ENCODE measurements around the gene TMC4. TPM values are rescaled to one million over a fixed set of nuclear protein-coding genes. Genes with fewer than 3 reads are reported as not detected.

Gene TMC4
- total RNA-seq, 1 donor from 2014 or later = 48.3 TPM

DNA sequence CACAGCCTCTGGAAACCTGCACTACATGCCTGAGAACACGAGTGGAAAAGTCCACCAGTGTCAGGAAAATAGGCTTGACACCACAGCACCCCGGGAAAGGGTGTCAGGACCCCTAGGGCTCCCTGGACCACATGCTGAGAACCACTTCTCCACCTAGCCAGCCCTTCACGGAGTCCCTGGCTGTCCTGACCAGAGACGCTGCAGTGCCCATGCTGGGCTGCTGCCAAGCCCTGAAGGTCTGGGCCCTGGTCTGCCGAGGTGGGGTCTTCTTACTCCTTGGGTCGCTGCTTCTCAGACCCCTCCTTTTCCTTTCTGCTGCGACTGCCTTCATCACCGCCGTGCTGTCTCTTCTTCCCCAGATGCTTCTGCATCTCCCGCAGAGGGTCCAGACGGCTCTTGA, 16.5 kb downstream of the TMC4 start:
- TF ChIP-seq, protein P1, sequence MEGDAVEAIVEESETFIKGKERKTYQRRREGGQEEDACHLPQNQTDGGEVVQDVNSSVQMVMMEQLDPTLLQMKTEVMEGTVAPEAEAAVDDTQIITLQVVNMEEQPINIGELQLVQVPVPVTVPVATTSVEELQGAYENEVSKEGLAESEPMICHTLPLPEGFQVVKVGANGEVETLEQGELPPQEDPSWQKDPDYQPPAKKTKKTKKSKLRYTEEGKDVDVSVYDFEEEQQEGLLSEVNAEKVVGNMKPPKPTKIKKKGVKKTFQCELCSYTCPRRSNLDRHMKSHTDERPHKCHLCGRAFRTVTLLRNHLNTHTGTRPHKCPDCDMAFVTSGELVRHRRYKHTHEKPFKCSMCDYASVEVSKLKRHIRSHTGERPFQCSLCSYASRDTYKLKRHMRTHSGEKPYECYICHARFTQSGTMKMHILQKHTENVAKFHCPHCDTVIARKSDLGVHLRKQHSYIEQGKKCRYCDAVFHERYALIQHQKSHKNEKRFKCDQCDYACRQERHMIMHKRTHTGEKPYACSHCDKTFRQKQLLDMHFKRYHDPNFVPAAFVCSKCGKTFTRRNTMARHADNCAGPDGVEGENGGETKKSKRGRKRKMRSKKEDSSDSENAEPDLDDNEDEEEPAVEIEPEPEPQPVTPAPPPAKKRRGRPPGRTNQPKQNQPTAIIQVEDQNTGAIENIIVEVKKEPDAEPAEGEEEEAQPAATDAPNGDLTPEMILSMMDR (IDR thresholded peaks at IDR 0.05) = no peak
- Histone ChIP-seq H3K27ac (no peak overlapping the region), H3K9me3 (no peaks in the 10 kb centered on the region), H3K27me3 (no peaks in the 10 kb centered on the region), H3K4me3 (no peak overlapping the region), H3K36me3 (peaks cover 67% of the 10 kb centered on the region), H3K4me1 (peaks cover 17% of the 10 kb centered on the region)
- intact Hi-C loops (cut with DNase I) = no loop called here
- ATAC-seq (no peak), DNase-seq (no peak)

DNA sequence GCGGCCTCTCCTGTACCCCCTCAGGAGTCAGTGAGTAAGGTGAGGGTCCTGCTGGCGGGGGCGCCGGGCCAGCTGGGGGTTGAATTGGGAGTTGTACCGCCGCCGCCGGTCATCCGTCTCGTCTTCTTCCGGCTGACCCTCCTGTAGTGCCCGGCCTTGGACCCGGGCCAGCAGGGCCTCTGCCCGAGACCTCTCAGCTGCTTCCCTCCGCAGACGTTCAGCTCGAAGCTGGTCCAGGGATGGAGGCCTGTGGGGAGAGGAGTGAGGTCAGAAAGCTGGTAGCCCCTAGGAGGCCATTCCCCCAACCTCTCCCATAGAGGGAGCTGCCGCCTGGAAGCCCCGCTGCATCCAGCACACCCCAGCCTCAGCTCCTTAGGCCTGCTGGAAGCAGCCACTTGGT, 17.3 kb downstream of the TMC4 start:
- Histone ChIP-seq H3K9me3 (no peaks in the 10 kb centered on the region), H3K27me3 (no peaks in the 10 kb centered on the region), H3K4me3 (no peak overlapping the region), H3K36me3 (peaks cover 75% of the 10 kb centered on the region), H3K4me1 (peaks cover 15% of the 10 kb centered on the region), H3K27ac (no peak overlapping the region)
- TF ChIP-seq, protein P1 (IDR thresholded peaks at IDR 0.05) = no peak
- intact Hi-C loops (cut with DNase I) = no loop called here
- no peak for DNase-seq
- ATAC-seq = no peak

DNA sequence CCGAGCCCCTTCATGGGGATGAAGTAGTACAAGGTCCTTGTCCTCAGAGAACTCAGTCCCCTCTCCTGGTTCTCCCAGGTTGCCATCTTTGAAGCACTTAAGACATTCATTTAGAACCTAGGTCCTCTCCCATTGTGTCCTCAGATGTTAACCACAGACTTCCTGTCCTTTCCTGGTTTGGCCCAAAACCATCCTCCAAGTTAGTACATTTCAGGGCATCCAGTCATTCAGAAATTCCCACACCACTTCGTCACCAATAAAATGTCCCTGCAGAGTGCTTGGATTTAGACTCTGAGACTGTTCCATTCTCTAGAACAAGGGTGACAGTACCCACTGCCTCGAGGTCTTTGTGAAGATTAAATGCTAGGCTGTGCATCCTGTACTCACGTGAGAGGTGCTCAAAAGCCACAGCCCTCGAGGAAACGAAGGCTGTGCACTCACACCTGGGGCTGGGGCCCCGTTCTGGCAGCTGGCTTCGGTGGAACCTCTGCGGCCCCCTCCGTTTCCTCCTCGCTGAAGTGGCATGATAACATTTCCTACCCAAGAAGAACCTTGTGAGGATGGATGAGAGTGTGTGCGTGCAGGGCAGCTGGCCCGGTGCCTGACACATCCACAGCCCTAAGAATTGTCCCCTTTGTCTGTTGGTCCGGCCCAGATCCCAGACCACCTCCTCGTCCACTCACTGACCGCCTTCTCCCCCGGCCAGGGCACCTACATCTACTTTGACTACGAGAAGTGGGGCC, 18.2 kb downstream of the TMC4 start:
- TF ChIP-seq, protein P1 (IDR thresholded peaks at IDR 0.05) = no peak
- intact Hi-C loops (cut with DNase I) = no loop called here
- no peak for ATAC-seq

DNA sequence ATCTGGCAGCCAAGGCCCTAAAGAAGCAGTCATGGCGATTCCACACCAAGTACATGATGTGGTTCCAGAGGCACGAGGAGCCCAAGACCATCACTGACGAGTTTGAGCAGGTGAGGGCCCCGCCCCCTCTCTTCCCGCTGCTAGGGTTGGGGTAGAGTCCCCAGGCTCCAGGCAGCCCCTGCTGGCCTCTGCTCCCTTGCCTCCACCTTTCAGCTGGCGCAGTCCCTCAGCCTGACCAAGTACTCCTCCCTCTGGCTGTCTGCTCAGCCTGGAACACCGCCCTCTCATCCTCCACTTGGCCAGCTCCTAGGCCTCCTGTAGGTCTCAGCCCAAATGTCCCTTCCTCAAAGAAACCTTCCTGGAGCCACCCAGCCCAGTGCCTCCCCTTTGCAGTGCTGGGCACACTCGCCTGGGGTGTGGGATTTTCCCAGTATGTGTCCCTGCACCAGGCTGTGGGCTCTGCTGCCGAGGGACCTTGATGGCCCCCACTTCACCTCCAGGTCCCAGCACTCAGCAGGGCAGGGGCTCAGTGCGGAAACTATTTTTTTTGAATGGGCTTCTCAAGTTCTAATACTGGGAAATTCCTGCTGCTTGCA, 19.1 kb downstream of the TMC4 start:
- intact Hi-C loops (cut with DNase I) = no loop called here
- Histone ChIP-seq H3K9me3 (no peaks in the 10 kb centered on the region), H3K4me3 (no peak overlapping the region), H3K27ac (no peak overlapping the region), H3K36me3 (peaks cover 94% of the 10 kb centered on the region), H3K27me3 (no peaks in the 10 kb centered on the region), H3K4me1 (peaks cover 8% of the 10 kb centered on the region)
- TF ChIP-seq, protein P1 (IDR thresholded peaks at IDR 0.05) = no peak
- no peak for ATAC-seq
- no peak for DNase-seq

More for the DNA sequence above, 18.2 kb downstream of the TMC4 start:
- H3K36me3 ChIP-seq = peaks cover 84% of the 10 kb centered on the region
- H3K4me3 ChIP-seq = no peak overlapping the region
- no peak overlapping the region for H3K27ac ChIP-seq
- peaks cover 9% of the 10 kb centered on the region for H3K4me1 ChIP-seq
- DNase-seq = no peak
- H3K9me3 ChIP-seq = no peaks in the 10 kb centered on the region
- no peaks in the 10 kb centered on the region for H3K27me3 ChIP-seq

DNA sequence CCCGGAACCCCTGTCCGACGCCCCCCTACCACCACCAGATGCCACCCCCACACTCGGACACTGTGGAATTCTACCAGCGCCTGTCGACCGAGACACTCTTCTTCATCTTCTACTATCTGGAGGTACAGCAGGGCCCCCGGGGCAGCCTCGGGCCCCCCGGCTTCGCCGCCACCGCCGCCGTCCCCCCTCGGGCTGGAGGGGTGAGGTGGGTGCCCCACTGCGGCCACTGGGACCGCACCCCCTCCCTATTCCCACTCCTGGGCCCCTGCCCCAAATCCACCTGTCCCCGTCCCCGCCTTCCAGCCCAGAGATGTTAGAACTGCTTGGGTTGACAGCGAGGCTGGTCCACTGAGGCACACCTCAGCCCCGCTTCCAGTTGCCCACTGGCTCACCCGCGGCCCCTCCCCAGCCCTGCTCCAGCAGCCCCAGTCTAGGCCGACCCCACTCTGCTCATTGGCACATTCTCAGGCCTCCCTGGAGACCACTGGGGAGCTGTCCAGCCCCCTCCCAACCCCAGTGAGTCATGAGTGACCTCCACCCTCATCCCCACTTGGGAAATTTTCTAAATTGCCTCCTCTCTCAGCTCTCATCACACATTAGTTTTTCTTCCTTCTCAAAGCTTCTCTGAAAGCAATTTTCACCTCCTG, 20.0 kb downstream of the TMC4 start:
- Histone ChIP-seq H3K4me1 (no peaks in the 10 kb centered on the region), H3K27ac (no peak overlapping the region), H3K36me3 (peaks cover 98% of the 10 kb centered on the region), H3K27me3 (no peaks in the 10 kb centered on the region), H3K4me3 (no peak overlapping the region), H3K9me3 (no peaks in the 10 kb centered on the region)
- TF ChIP-seq, protein P1 (IDR thresholded peaks at IDR 0.05) = no peak
- intact Hi-C loops (cut with DNase I) = no loop called here
- ATAC-seq = no peak
- no peak for DNase-seq

Data from upper lobe of right lung (tissue), 1 donor.